ENCODE data around the gene PLCH1.
"Not testable (repeated sequence)": the region's sequence is repeated elsewhere in the genome, so short reads cannot be mapped to it uniquely, and the experiment has no call there.

Gene PLCH1

DNA sequence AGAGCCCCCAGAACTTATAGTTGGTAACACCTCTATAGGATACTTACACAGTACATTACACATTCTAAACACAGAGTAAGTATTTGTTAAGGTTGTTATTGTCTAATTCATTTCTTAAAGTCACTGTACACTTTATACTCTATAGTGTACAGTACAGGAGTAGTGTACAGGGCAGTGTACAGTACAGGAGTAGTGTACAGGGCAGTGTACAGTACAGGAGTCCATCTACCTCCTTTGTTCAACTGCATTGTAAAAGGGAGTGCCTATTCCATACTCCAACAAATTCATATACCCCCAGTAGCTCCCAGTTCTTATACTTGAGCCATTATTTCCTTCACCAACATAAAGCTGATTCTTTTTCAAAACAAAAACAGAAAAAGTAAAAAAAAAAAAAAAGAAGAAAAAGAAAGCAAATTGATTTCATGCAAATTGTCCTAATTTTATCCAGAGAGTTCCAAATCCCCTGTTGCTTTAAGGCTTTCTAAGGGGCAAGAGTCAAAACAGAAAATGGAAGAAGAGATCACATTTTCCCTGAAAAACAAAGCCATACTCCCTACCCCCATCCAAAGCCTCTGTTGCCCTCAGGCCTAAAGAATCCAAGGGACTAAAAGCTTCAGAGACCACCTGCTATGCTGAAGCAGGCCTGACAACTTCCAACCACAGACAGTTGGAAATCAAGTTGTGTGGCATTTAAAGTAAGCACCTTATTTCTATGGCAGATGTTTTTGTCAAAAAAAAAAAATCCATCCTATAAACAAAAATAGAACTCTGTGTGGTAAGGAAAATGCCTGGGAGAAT is 125.6 kb downstream of the PLCH1 start:
- no peak for DNase-seq (ENCODE audit: low read depth)
- Histone ChIP-seq H3K36me3 (ENCODE audit: control insufficient read depth, insufficient read depth, low read length, severe bottlenecking) (no peaks in the 10 kb centered on the region), H3K4me3 (ENCODE audit: low read length) (no peak overlapping the region), H3K4me1 (ENCODE audit: control insufficient read depth, insufficient read depth, low read length) (no peaks in the 10 kb centered on the region), H3K9ac (ENCODE audit: low read length) (no peak overlapping the region), H3K9me3 (ENCODE audit: control insufficient read depth, low read length) (peaks cover 12% of the 10 kb centered on the region), H3K27me3 (replicated peaks; ENCODE audit: control insufficient read depth, insufficient read depth, low read length) (no peaks in the 10 kb centered on the region)

DNA sequence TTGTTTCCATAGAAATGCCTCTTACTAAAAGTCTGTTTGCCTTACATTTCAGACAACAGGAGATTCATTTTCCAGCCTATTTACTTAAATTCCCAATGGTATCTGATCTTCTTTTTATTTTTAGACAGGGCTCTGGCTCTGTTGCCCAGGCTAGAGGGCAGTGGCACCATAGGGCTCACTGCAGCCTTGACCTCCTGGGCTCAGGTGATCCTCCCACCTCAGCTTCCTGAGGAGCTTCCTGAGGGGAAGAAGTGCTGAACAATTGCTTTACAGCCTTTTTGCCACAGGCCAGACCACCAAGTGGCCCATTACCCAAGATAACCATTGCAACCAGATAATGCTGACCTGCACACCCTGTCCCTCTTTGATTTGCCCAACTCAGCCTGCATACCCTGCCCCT is 126.3 kb downstream of the PLCH1 start:
- no peak for DNase-seq (ENCODE audit: low read depth)
- Histone ChIP-seq H3K4me3 (ENCODE audit: low read length) (no peak overlapping the region), H3K4me1 (ENCODE audit: control insufficient read depth, insufficient read depth, low read length) (no peaks in the 10 kb centered on the region), H3K9me3 (ENCODE audit: control insufficient read depth, low read length) (peaks cover 15% of the 10 kb centered on the region), H3K27me3 (replicated peaks; ENCODE audit: control insufficient read depth, insufficient read depth, low read length) (no peaks in the 10 kb centered on the region), H3K36me3 (ENCODE audit: control insufficient read depth, insufficient read depth, low read length, severe bottlenecking) (no peaks in the 10 kb centered on the region), H3K9ac (ENCODE audit: low read length) (no peak overlapping the region)

DNA sequence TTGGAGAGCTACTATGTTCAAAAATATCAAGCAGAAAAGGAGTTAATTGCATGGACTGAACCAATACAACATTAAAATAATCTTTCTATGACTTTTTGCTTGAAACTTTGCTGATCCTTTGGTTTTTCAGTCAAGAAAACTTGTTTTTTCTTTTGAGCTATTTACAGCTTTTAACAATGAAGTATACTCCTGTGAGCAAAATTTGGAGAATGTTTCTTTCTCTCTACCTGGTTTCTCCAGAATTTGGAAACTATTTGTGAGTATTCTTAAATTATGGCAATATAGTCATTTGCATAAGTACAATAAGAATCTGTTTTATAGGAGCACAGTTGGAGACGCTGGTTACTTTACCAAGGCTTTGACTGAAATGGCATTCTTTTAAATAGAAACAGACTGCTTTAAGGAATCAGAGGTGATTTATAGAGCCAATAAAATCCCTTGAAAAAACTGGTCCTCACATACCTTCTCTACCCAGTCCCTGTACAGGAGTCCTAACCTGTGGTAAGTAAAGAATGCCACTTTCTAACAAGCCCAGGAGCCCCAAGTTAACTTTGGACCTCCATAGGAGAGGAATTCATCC is 127.4 kb downstream of the PLCH1 start:
- no peak overlapping the region for H3K9ac ChIP-seq (ENCODE audit: low read length)
- H3K4me1 ChIP-seq (ENCODE audit: control insufficient read depth, insufficient read depth, low read length): no peaks in the 10 kb centered on the region
- H3K27me3 ChIP-seq (replicated peaks; ENCODE audit: control insufficient read depth, insufficient read depth, low read length): no peaks in the 10 kb centered on the region
- peaks cover 16% of the 10 kb centered on the region for H3K9me3 ChIP-seq (ENCODE audit: control insufficient read depth, low read length)
- no peak overlapping the region for H3K4me3 ChIP-seq (ENCODE audit: low read length)
- no peak for DNase-seq (ENCODE audit: low read depth)
- H3K36me3 ChIP-seq (ENCODE audit: control insufficient read depth, insufficient read depth, low read length, severe bottlenecking): no peaks in the 10 kb centered on the region

DNA sequence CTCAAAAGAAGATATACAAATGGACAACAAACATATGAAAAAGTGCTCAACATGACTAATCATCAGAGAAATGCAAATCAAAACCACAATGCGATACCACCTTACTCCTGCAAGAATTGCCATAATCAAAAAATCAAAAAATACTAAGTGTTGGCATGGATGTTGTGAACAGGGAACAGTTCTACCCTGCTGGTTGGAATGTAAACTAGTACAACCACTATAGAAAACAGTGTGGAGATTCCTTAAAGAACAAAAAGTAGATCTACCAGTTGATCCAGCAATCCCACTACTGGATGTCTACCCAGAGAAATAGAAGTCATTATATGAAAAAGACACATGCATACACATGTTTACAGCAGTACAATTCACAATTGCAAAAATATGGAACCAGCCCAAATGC is 129.7 kb downstream of the PLCH1 start:
- peaks cover 16% of the 10 kb centered on the region for H3K9me3 ChIP-seq (ENCODE audit: control insufficient read depth, low read length)
- H3K4me3 ChIP-seq (ENCODE audit: low read length); H3K36me3 ChIP-seq (ENCODE audit: control insufficient read depth, insufficient read depth, low read length, severe bottlenecking); DNase-seq (ENCODE audit: low read depth); H3K9ac ChIP-seq (ENCODE audit: low read length); H3K27me3 ChIP-seq (replicated peaks; ENCODE audit: control insufficient read depth, insufficient read depth, low read length); H3K4me1 ChIP-seq (ENCODE audit: control insufficient read depth, insufficient read depth, low read length): not testable (repeated sequence)

DNA sequence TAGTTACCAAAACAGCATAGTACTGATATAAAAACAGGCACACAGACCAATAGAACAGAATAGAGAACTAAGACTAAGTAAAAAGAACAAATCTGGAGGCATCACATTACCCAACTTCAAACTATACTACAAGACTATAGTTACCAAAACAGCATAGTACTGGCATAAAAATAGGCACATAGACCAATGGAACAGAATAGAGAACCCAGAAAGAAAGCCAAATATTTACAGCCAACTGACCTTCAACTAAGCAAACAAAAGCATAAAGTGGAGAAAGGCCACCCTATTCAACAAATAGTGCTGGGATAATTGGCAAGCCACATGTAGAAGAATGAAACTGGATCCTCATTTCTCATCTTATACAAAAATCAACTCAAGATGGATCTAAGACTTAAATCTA is 130.5 kb downstream of the PLCH1 start:
- not testable (repeated sequence) for DNase-seq (ENCODE audit: low read depth); H3K9ac ChIP-seq (ENCODE audit: low read length); H3K4me3 ChIP-seq (ENCODE audit: low read length); H3K4me1 ChIP-seq (ENCODE audit: control insufficient read depth, insufficient read depth, low read length); H3K36me3 ChIP-seq (ENCODE audit: control insufficient read depth, insufficient read depth, low read length, severe bottlenecking); H3K27me3 ChIP-seq (replicated peaks; ENCODE audit: control insufficient read depth, insufficient read depth, low read length)
- H3K9me3 ChIP-seq (ENCODE audit: control insufficient read depth, low read length): peaks cover 16% of the 10 kb centered on the region

DNA sequence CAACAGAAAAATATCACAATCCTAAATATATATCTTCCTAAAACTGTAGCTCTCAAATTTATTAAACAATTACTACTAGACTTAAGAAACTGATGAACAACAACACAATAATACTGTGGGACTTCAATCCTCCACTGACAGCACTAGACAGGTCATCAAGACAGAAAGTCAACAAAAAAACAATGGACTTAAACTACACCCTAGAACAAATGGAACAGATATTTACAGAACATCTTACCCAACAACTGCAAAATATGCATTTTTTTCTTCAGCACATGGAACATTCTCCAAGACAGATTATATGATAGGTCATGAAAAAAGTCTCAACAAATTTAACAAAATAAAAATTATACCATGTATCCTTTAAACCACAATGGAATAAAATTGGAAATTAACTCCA is 133.4 kb downstream of the PLCH1 start:
- no peaks in the 10 kb centered on the region for H3K27me3 ChIP-seq (replicated peaks; ENCODE audit: control insufficient read depth, insufficient read depth, low read length)
- H3K9ac ChIP-seq (ENCODE audit: low read length): no peak overlapping the region
- H3K36me3 ChIP-seq (ENCODE audit: control insufficient read depth, insufficient read depth, low read length, severe bottlenecking): no peaks in the 10 kb centered on the region
- DNase-seq (ENCODE audit: low read depth): no peak
- no peak overlapping the region for H3K4me3 ChIP-seq (ENCODE audit: low read length)
- peaks cover 11% of the 10 kb centered on the region for H3K9me3 ChIP-seq (ENCODE audit: control insufficient read depth, low read length)
- no peaks in the 10 kb centered on the region for H3K4me1 ChIP-seq (ENCODE audit: control insufficient read depth, insufficient read depth, low read length)

DNA sequence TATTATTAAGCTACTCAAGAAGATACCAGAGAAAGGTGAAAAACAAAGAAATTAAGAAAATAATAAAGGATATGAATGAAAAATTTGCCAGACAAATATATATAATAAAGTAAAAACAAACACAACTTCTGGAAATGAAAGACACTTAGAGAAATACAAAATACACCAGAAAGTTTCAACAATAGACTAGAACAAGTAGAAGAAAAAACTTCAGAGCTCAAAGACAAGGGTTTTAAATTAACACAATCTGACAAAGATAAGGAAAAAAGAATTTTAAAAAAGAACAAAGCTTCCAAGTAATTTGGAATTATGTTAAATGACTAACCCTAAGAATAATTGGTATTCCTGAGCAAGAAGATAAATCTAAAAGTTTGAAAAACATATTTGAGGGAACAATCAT is 135.3 kb downstream of the PLCH1 start:
- Histone ChIP-seq H3K9me3 (ENCODE audit: control insufficient read depth, low read length) (peaks cover 8% of the 10 kb centered on the region), H3K27me3 (replicated peaks; ENCODE audit: control insufficient read depth, insufficient read depth, low read length) (no peaks in the 10 kb centered on the region), H3K4me1 (ENCODE audit: control insufficient read depth, insufficient read depth, low read length) (no peaks in the 10 kb centered on the region)

DNA sequence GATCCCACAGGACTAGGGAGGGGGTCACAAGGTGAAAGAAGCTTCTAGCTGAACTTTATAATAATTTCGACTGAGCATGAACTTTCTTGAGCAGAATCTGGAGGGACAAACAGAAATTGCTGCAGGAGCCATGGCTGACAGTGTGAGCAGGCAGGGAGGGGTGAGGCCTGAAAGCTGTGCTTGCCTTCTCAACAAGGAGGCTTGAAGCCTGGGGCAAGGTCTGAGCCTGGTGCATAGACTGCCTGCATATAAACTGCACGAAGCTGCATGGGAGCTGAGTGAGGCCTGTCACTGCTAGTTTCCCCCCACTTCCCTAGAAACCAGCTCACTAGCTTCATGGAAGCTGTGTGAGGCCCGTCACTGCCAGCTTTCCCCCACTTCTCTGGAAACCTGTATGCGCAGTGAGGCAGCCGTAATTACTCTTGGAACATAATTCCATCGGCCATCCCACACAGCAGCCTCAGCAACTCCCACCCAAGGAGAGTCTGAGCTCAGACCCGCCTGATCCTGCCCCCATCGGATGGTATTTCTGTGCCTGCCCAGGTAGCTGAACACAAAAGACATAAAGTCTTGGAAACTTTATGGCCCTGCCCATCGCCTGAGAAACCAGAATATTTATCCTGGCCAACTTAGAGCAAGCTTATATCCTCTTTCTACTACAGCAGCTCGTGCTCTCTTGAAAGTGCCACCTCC is 136.5 kb downstream of the PLCH1 start:
- Histone ChIP-seq H3K4me3 (ENCODE audit: low read length) (no peak overlapping the region), H3K9ac (ENCODE audit: low read length) (no peak overlapping the region), H3K36me3 (ENCODE audit: control insufficient read depth, insufficient read depth, low read length, severe bottlenecking) (no peaks in the 10 kb centered on the region), H3K9me3 (ENCODE audit: control insufficient read depth, low read length) (peaks cover 5% of the 10 kb centered on the region), H3K4me1 (ENCODE audit: control insufficient read depth, insufficient read depth, low read length) (no peaks in the 10 kb centered on the region), H3K27me3 (replicated peaks; ENCODE audit: control insufficient read depth, insufficient read depth, low read length) (no peaks in the 10 kb centered on the region)
- DNase-seq (ENCODE audit: low read depth): no peak

More for the DNA sequence above, 135.3 kb downstream of the PLCH1 start:
- Histone ChIP-seq H3K9ac (ENCODE audit: low read length) (no peak overlapping the region), H3K4me3 (ENCODE audit: low read length) (no peak overlapping the region), H3K36me3 (ENCODE audit: control insufficient read depth, insufficient read depth, low read length, severe bottlenecking) (no peaks in the 10 kb centered on the region)
- no peak for DNase-seq (ENCODE audit: low read depth)

DNA sequence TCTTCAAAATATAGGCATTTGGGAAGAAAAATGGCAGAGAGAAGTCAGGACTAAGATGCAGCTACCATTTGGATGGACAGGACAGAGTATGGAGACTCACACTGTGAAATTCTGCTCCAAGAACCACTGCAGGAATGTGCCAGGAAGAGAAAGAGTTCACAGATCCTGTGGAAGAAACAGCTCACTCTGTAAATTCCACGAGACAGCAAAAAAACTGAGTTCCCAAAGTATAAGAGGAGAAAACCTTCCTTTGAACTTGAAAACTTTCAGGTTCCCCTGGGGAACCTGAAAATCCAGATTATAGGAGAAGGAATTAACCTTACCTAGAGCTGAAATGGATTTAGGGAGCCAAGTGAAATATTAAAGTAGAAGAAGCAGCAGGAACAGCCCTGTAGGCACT is 137.1 kb downstream of the PLCH1 start:
- H3K4me1 ChIP-seq (ENCODE audit: control insufficient read depth, insufficient read depth, low read length): no peaks in the 10 kb centered on the region
- H3K9ac ChIP-seq (ENCODE audit: low read length): no peak overlapping the region
- no peak overlapping the region for H3K4me3 ChIP-seq (ENCODE audit: low read length)
- no peaks in the 10 kb centered on the region for H3K36me3 ChIP-seq (ENCODE audit: control insufficient read depth, insufficient read depth, low read length, severe bottlenecking)
- H3K27me3 ChIP-seq (replicated peaks; ENCODE audit: control insufficient read depth, insufficient read depth, low read length): no peaks in the 10 kb centered on the region
- peaks cover 5% of the 10 kb centered on the region for H3K9me3 ChIP-seq (ENCODE audit: control insufficient read depth, low read length)
- DNase-seq (ENCODE audit: low read depth): no peak

DNA sequence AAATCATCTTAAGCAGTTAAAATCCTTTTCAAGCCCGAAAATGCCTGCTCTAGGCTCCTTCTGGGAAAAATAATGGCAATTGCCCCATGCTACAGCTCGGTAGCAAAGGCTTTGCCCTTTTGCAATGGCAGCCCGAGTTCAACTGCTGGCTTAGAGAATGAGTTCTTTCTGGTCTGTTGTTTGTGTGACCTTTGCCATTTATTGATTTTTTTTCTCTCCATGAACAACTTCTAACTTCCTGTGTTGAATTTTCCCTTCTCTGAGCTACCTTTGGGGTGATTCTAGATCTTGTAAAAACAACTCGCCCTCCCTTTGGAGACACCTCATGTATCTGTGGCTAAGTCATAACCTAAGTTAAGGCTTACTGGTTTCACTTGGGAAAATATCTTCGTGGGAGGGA is 139.3 kb downstream of the PLCH1 start:
- Histone ChIP-seq H3K4me1 (ENCODE audit: control insufficient read depth, insufficient read depth, low read length) (no peaks in the 10 kb centered on the region), H3K4me3 (ENCODE audit: low read length) (no peak overlapping the region), H3K36me3 (ENCODE audit: control insufficient read depth, insufficient read depth, low read length, severe bottlenecking) (no peaks in the 10 kb centered on the region), H3K27me3 (replicated peaks; ENCODE audit: control insufficient read depth, insufficient read depth, low read length) (no peaks in the 10 kb centered on the region), H3K9me3 (ENCODE audit: control insufficient read depth, low read length) (peaks cover 5% of the 10 kb centered on the region), H3K9ac (ENCODE audit: low read length) (no peak overlapping the region)
- no peak for DNase-seq (ENCODE audit: low read depth)

DNA sequence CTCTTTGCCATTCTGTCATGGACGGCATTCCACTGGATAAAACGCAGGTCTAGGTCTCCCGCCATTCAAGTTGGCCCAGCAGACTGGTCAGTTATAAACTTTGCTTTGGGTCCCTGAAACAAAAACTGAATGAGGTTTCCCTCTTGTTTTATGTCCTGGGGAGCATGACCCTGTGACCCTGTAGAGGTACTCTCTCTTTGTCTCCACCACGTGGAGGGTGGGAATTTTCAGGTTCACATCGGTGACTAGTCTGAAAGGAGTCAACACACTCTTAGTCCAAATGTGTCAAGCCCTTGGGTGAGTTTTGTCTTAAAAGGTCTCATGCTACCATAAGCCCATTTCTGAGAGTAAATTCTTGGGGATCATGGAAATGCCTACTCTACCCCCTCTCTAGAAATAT is 139.9 kb downstream of the PLCH1 start:
- Histone ChIP-seq H3K27me3 (replicated peaks; ENCODE audit: control insufficient read depth, insufficient read depth, low read length) (no peaks in the 10 kb centered on the region), H3K9me3 (ENCODE audit: control insufficient read depth, low read length) (peaks cover 5% of the 10 kb centered on the region), H3K4me1 (ENCODE audit: control insufficient read depth, insufficient read depth, low read length) (no peaks in the 10 kb centered on the region), H3K9ac (ENCODE audit: low read length) (no peak overlapping the region), H3K4me3 (ENCODE audit: low read length) (no peak overlapping the region), H3K36me3 (ENCODE audit: control insufficient read depth, insufficient read depth, low read length, severe bottlenecking) (no peaks in the 10 kb centered on the region)
- no peak for DNase-seq (ENCODE audit: low read depth)

Data from adipocyte (in vitro differentiated cells).